Measurements from ENCODE around the gene PRDM2.

The PRDM2 gene

DNA sequence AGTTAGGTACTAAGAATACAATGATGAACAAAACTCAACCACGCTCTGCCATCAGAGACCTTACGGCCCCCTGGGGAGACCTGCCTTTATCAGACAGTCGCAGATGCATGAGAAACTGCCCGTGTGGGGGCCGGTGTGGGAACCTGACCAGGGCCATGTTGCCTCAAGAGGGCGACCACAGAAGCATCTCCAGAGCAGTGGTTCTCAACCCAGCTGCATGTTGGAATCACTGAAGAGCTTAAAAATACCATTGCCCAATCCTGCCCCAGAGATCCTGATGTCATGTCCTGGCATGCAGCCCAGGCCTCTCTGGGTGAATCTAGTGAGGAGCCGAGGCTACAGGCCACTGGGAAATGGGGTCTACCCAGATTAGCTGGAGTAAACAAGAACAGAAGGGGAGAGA is 108.7 kb downstream of the PRDM2 start (continued):
- no peak for TF ChIP-seq TSHZ2 (CRISPR knock-in tag; IDR thresholded peaks at IDR 0.05)
- no peak for TF ChIP-seq CSDC2 (CRISPR knock-in tag; IDR thresholded peaks at IDR 0.05)
- TF ChIP-seq ARNTL (CRISPR knock-in tag; IDR thresholded peaks at IDR 0.05; ENCODE audit: borderline replicate concordance, low read depth): no peak
- no peak for TF ChIP-seq GLIS3 (CRISPR knock-in tag; IDR thresholded peaks at IDR 0.05)

GRCh38 chr1:13809461-13810159 is 109.6 kb downstream of the PRDM2 start:
- no peak for ATAC-seq
- TF ChIP-seq, protein P1, sequence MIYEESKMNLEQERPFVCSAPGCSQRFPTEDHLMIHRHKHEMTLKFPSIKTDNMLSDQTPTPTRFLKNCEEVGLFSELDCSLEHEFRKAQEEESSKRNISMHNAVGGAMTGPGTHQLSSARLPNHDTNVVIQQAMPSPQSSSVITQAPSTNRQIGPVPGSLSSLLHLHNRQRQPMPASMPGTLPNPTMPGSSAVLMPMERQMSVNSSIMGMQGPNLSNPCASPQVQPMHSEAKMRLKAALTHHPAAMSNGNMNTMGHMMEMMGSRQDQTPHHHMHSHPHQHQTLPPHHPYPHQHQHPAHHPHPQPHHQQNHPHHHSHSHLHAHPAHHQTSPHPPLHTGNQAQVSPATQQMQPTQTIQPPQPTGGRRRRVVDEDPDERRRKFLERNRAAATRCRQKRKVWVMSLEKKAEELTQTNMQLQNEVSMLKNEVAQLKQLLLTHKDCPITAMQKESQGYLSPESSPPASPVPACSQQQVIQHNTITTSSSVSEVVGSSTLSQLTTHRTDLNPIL (CRISPR knock-in tag; IDR thresholded peaks at IDR 0.05; ENCODE audit: low read depth): no peak
- TF ChIP-seq ESRRG (CRISPR knock-in tag; IDR thresholded peaks at IDR 0.05): no peak
- no peak for TF ChIP-seq RARB (CRISPR knock-in tag; IDR thresholded peaks at IDR 0.05)
- no peak for TF ChIP-seq TOX (CRISPR knock-in tag; IDR thresholded peaks at IDR 0.05; ENCODE audit: borderline replicate concordance)
- TF ChIP-seq CSDC2 (CRISPR knock-in tag; IDR thresholded peaks at IDR 0.05): no peak
- TF ChIP-seq, protein P2, sequence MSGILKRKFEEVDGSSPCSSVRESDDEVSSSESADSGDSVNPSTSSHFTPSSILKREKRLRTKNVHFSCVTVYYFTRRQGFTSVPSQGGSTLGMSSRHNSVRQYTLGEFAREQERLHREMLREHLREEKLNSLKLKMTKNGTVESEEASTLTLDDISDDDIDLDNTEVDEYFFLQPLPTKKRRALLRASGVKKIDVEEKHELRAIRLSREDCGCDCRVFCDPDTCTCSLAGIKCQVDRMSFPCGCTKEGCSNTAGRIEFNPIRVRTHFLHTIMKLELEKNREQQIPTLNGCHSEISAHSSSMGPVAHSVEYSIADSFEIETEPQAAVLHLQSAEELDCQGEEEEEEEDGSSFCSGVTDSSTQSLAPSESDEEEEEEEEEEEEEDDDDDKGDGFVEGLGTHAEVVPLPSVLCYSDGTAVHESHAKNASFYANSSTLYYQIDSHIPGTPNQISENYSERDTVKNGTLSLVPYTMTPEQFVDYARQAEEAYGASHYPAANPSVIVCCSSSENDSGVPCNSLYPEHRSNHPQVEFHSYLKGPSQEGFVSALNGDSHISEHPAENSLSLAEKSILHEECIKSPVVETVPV (CRISPR knock-in tag; IDR thresholded peaks at IDR 0.05): no peak
- no peak for TF ChIP-seq PATZ1 (CRISPR knock-in tag; IDR thresholded peaks at IDR 0.05; ENCODE audit: borderline replicate concordance)
- no peak for TF ChIP-seq OSR1 (CRISPR knock-in tag; IDR thresholded peaks at IDR 0.05)
- no peak for TF ChIP-seq ZFP3 (CRISPR knock-in tag; IDR thresholded peaks at IDR 0.05)
- no peak for TF ChIP-seq BACH2 (CRISPR knock-in tag; IDR thresholded peaks at IDR 0.05; ENCODE audit: borderline replicate concordance)
- TF ChIP-seq SNAI2 (CRISPR knock-in tag; IDR thresholded peaks at IDR 0.05): no peak
- TF ChIP-seq TSHZ2 (CRISPR knock-in tag; IDR thresholded peaks at IDR 0.05): no peak
- TF ChIP-seq ZC3H10 (CRISPR knock-in tag; IDR thresholded peaks at IDR 0.05): no peak
- no peak for TF ChIP-seq GLIS3 (CRISPR knock-in tag; IDR thresholded peaks at IDR 0.05)
- no peak for TF ChIP-seq TCF4 (CRISPR knock-in tag; IDR thresholded peaks at IDR 0.05; ENCODE audit: borderline replicate concordance)
- TF ChIP-seq ISL1 (CRISPR knock-in tag; IDR thresholded peaks at IDR 0.05): no peak
- TF ChIP-seq ZNF70 (CRISPR knock-in tag; IDR thresholded peaks at IDR 0.05): no peak
- TF ChIP-seq, protein P3, sequence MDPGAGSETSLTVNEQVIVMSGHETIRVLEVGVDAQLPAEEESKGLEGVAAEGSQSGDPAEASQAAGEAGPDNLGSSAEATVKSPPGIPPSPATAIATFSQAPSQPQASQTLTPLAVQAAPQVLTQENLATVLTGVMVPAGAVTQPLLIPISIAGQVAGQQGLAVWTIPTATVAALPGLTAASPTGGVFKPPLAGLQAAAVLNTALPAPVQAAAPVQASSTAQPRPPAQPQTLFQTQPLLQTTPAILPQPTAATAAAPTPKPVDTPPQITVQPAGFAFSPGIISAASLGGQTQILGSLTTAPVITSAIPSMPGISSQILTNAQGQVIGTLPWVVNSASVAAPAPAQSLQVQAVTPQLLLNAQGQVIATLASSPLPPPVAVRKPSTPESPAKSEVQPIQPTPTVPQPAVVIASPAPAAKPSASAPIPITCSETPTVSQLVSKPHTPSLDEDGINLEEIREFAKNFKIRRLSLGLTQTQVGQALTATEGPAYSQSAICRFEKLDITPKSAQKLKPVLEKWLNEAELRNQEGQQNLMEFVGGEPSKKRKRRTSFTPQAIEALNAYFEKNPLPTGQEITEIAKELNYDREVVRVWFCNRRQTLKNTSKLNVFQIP (CRISPR knock-in tag; IDR thresholded peaks at IDR 0.05; ENCODE audit: borderline replicate concordance, low read depth): no peak

Data from SK-N-SH treated with all-trans-retinoic acid at 6 μM for 48 hours (cell line).